GM23248 (cell line): ENCODE measurements around the gene PNPLA3. TPM values are rescaled to one million over a fixed set of nuclear protein-coding genes. Genes with fewer than 3 reads are reported as not detected.

Experiments used
- DNase-seq: peaks from one replicate; pipeline ENCODE4 v3.0.0-alpha.2; 2015
- H2AFZ ChIP-seq: fragments of 200-600 bp; sonication (generic); 2 replicates; pipeline ENCODE4 v1.6.1; 2016; ENCODE audit warnings: antibody characterized with exemption
- H3F3A ChIP-seq: fragments of 200-600 bp; sonication (generic); 2 replicates; pipeline ENCODE4 v1.6.1; 2016; ENCODE audit warnings: mild to moderate bottlenecking, antibody characterized with exemption, mixed run types; ENCODE audit not compliant: insufficient read depth
- H3K27ac ChIP-seq: fragments of 200-600 bp; sonication (generic); 2 replicates; pipeline ENCODE4 v1.5.1; 2016; ENCODE audit warnings: mild to moderate bottlenecking
- H3K27me3 ChIP-seq: fragments of 200-600 bp; sonication (generic); replicated peaks from 2 replicates; pipeline ENCODE4 v1.6.1; 2016; ENCODE audit warnings: mild to moderate bottlenecking; ENCODE audit not compliant: insufficient read depth
- H3K36me3 ChIP-seq: fragments of 200-600 bp; sonication (generic); 2 replicates; pipeline ENCODE4 v1.6.1; 2016; ENCODE audit warnings: low read depth, mild to moderate bottlenecking
- H3K4me1 ChIP-seq: fragments of 200-600 bp; sonication (generic); 2 replicates; pipeline ENCODE4 v1.6.1; 2016; ENCODE audit warnings: mild to moderate bottlenecking; ENCODE audit not compliant: insufficient read depth
- H3K4me2 ChIP-seq: fragments of 200-600 bp; sonication (generic); one replicate; pipeline ENCODE4 v1.6.1; 2016; ENCODE audit warnings: mild to moderate bottlenecking; ENCODE audit not compliant: unreplicated experiment
- H3K4me3 ChIP-seq: fragments of 200-600 bp; sonication (generic); 2 replicates; pipeline ENCODE4 v1.5.1; 2016; ENCODE audit warnings: mild to moderate bottlenecking
- H3K79me2 ChIP-seq: fragments of 200-600 bp; sonication (generic); 2 replicates; pipeline ENCODE4 v1.6.1; 2016; ENCODE audit warnings: mild to moderate bottlenecking; ENCODE audit not compliant: insufficient read depth
- H3K9ac ChIP-seq: fragments of 200-600 bp; sonication (generic); 2 replicates; pipeline ENCODE4 v1.6.1; 2016; ENCODE audit warnings: mild to moderate bottlenecking
- H3K9me2 ChIP-seq: fragments of 200-600 bp; sonication (generic); 2 replicates; pipeline ENCODE4 v1.6.1; 2016; ENCODE audit warnings: mixed run types, mild to moderate bottlenecking, moderate library complexity; ENCODE audit not compliant: insufficient read depth
- H3K9me3 ChIP-seq: fragments of 200-600 bp; sonication (generic); one replicate; pipeline ENCODE4 v1.6.1; 2017; ENCODE audit warnings: low read depth
- H4K20me1 ChIP-seq: fragments of 200-600 bp; sonication (generic); 2 replicates; pipeline ENCODE4 v1.6.0; 2016; ENCODE audit not compliant: insufficient read depth
- EZH2 ChIP-seq: fragments of 200-600 bp; sonication (generic); IDR thresholded peaks from 2 replicates; pipeline ENCODE4 v1.6.1; 2018; ENCODE audit warnings: antibody characterized with exemption, mild to moderate bottlenecking; ENCODE audit not compliant: insufficient read depth, poor library complexity, severe bottlenecking
- EZH2phosphoT487 ChIP-seq: fragments of 200-600 bp; sonication (generic); IDR thresholded peaks from 2 replicates; pipeline ENCODE4 v1.6.1; 2018; ENCODE audit warnings: antibody characterized with exemption, moderate library complexity, mild to moderate bottlenecking, low read depth; ENCODE audit not compliant: insufficient read depth
- WGBS, 2 experiments: methylation state at CpG; one replicate each; pipeline ENCODE4 v1.1.6; 2015 to 2017; ENCODE audit warnings: low lambda C conversion rate in 2 of 2, low coverage in 1 of 2; ENCODE audit errors: missing lambda C conversion rate in 2 of 2; 5-methylcytosine and 5-hydroxymethylcytosine counted together
- in situ Hi-C: fragments of 300-500 bp; cut with MboI; formaldehyde crosslinking; loops from 2 replicates; pipeline ENCODE4 v1.15.0; 2020
- polyA plus RNA-seq: library from polyadenylated mRNA; unstranded; fragments of >200 nt; fragmentation: Nextera tagmentation; extraction: Ambion mirVana; gene quantifications from 2 replicates; pipeline ENCODE4 v1.2.1, GENCODE V29; 2016
- total RNA-seq: library from RNA; depleted of rRNA; stranded (reverse); fragments of >200 nt; shearing (Covaris generic); gene quantifications from 2 replicates; pipeline ENCODE4 v1.2.3, GENCODE V29; 2014

PNPLA3 gene
- total and polyA plus RNA-seq, 2 experiments from 2014 or later: 0.54 to 1.4 TPM

DNA sequence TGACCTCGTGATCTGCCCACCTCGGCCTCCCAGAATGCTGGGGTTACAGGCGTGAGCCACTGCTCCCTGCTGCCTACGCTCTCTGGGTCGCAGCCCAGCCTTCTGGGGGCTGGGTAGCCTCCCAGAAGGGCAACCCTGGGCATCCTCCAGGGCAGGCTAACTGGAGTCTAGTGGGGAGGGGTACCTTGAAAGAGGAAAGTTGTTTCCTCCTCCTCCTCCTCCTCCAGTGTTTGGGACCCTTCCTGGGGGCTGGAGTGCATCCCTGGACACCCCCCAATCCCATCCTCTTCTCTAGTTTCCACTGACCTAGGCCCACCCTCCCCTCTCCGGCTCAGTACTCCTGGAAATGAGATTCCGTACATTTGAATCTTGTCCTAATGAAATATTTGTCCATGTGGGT, 1.3 kb downstream of the PNPLA3 start:
- no peak overlapping the region for H3K4me3 ChIP-seq
- no peak for DNase-seq
- no peak for TF ChIP-seq EZH2phosphoT487
- TF ChIP-seq EZH2: no peak
- no peaks in the 10 kb centered on the region for H3K9me2 ChIP-seq
- H3K9me3 ChIP-seq: no peaks in the 10 kb centered on the region
- H4K20me1 ChIP-seq: no peaks in the 10 kb centered on the region
- H2AFZ ChIP-seq: no peak overlapping the region
- in situ Hi-C loops: no loop called here
- H3K9ac ChIP-seq: no peak overlapping the region
- no peaks in the 10 kb centered on the region for H3K79me2 ChIP-seq
- H3K27ac ChIP-seq: no peak overlapping the region
- no peak overlapping the region for H3K4me2 ChIP-seq
- H3K27me3 ChIP-seq: no peaks in the 10 kb centered on the region
- no peaks in the 10 kb centered on the region; the same call in 1 of the 2 replicates for H3F3A ChIP-seq
- 94 to 100% methylated on average over 5 to 7 of the region's 7 CpGs for WGBS, 2 experiments
- H3K4me1 ChIP-seq: peaks cover 23% of the 10 kb centered on the region
- H3K36me3 ChIP-seq: no peaks in the 10 kb centered on the region

DNA sequence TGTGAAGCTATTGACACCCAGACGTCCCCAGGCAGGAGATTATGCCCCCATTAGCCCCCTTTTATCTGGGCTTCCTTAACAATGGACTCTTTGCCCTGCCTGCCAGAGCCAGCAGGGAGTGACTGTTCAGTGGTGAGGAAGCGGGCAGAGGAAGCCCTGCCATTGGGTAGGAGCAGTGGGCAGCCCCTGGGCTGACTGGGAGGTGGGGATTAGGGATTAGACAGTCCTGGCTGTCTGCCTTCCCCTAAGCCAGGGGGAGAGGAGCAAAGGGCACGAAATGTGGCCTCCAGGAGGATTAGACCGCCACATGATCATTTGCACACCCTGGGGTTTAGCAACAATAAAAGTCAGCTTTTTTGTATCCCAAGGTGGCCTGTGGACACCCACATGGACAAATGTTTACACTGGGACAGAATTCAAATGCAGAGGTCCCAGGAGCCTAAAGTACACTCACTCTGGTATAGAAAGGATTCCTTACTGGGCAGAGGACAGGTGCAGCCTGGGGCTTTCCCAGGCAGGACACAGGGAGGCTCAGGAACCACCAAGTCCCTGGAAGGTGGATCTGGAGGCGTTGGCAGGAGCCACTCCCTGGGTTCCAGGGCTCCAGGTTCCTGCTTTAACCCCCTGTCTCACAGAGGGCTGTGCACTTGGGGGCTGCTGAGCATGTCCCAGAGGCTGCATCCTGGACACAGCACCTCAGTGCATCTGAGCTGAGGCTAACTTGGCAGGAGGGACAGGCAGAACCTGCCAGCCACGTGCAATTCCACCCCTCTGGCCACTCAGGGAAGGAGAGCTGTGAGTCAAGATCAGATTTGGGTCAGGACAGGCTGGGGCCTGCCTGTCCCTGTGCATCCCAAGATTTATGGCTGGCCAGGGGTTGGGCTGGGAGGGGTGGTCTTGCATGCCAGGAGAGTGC, 2.1 kb downstream of the PNPLA3 start:
- Histone ChIP-seq H3K27ac (no peak overlapping the region), H3K36me3 (no peaks in the 10 kb centered on the region), H3K4me2 (no peak overlapping the region), H3K4me3 (no peak overlapping the region), H4K20me1 (no peaks in the 10 kb centered on the region), H3F3A (no peaks in the 10 kb centered on the region; the same call in 1 of the 2 replicates), H3K9me3 (no peaks in the 10 kb centered on the region), H2AFZ (no peak overlapping the region), H3K27me3 (no peaks in the 10 kb centered on the region), H3K9ac (no peak overlapping the region), H3K79me2 (no peaks in the 10 kb centered on the region), H3K4me1 (peaks cover 23% of the 10 kb centered on the region), H3K9me2 (no peaks in the 10 kb centered on the region)
- no peak for DNase-seq
- in situ Hi-C loops: no loop called here
- no peak for TF ChIP-seq EZH2
- no peak for TF ChIP-seq EZH2phosphoT487
- WGBS, 2 experiments: 86 to 90% methylated on average over 6 of the region's 6 CpGs

DNA sequence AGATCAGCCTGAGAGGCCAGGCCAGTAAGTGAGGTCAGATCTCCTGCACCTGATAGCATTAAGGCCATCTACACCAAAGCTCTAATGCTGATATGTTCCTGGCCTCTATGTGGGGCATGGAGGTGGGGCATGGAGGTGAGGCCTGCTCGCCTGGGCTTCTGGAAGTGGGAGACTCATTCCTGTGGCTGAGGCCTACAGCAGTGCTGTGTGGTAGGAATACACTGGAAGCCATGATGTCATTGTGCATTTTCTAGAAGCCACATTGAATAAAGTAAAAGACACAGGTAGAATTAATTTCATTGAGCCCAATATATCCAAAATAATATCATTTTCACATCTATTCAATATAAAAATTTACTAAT, 2.7 kb downstream of the PNPLA3 start:
- Histone ChIP-seq H3K27me3 (no peaks in the 10 kb centered on the region), H3K4me1 (peaks cover 17% of the 10 kb centered on the region), H3K36me3 (no peaks in the 10 kb centered on the region), H3K4me3 (no peak overlapping the region), H4K20me1 (no peaks in the 10 kb centered on the region), H3K9me3 (no peaks in the 10 kb centered on the region), H3K9me2 (no peaks in the 10 kb centered on the region), H3F3A (no peaks in the 10 kb centered on the region), H2AFZ (no peak overlapping the region), H3K27ac (no peak overlapping the region), H3K9ac (no peak overlapping the region), H3K4me2 (no peak overlapping the region), H3K79me2 (no peaks in the 10 kb centered on the region)
- TF ChIP-seq EZH2: no peak
- no peak for TF ChIP-seq EZH2phosphoT487
- no peak for DNase-seq
- 89 to 100% methylated on average over 1 of the region's 1 CpG for WGBS, 2 experiments
- in situ Hi-C loops: no loop called here

GRCh38 chr22:43928468-43928867, 4.9 kb downstream of the PNPLA3 start:
- Histone ChIP-seq H3F3A (no peaks in the 10 kb centered on the region), H3K9me2 (no peaks in the 10 kb centered on the region), H3K79me2 (no peaks in the 10 kb centered on the region), H3K4me3 (no peak overlapping the region), H3K9ac (no peak overlapping the region), H3K27me3 (no peaks in the 10 kb centered on the region), H3K4me2 (no peak overlapping the region), H3K9me3 (no peaks in the 10 kb centered on the region), H4K20me1 (no peaks in the 10 kb centered on the region), H3K36me3 (no peaks in the 10 kb centered on the region), H3K27ac (no peak overlapping the region), H3K4me1 (no peaks in the 10 kb centered on the region), H2AFZ (no peak overlapping the region)
- no peak for DNase-seq
- WGBS, 2 experiments: 72 to 76% methylated on average over 5 of the region's 5 CpGs
- TF ChIP-seq EZH2phosphoT487 (no peak), EZH2 (no peak)
- in situ Hi-C loops: no loop called here
